Measurements from ENCODE around the gene PGLYRP2.

DNA sequence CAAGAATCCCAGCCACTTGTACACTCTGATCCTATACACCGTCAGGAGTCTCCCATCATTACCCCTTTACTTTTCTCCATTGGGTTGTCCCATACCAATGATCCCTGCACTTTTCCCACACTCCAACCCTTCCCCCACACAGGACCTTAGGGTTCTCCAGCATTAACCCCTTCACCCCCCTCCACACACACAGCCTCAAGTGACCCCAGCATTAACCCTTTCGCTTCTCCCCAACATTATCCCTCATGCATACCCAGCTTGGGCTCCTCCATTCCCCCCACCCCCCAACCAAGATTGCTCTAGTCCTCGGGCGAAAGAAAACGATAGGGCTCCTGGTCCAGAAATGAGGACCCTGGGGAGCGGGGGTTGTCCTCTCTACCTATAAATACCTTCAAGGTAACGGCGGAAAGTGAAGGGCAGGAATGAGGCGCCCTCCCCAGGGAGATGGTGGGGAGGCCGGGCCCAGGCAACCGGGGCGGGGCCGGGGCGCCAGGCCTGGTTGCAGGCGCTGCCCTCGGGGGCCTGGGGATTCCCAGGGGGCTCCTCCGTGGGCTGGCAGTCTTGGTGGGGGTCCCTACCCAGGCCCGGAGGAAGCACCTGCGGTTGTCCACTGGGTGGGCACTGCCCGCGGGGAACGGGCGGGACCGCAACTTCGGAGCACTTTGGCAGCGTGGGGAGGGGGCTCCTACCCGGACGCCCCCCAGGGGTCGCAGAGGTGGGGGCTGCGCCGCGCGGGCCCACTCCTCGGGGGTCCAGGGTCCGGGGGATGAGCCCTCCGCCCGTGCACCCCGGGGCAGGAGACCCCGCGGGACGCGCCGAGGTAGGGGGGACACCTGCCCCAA is 30.3 kb downstream of the PGLYRP2 start:
- TF ChIP-seq CTCF (IDR thresholded peaks at IDR 0.05), result no peak
- no peak for TF ChIP-seq RCOR1 (IDR thresholded peaks at IDR 0.05; ENCODE audit: low read length)
- no peak for TF ChIP-seq FOXM1 (IDR thresholded peaks at IDR 0.05; ENCODE audit: low read depth)

Measured in SK-N-SH (cell line).